Fibroblast of villous mesenchyme (primary cell): ENCODE data around the gene HKDC1. TPM values are rescaled to one million over a fixed set of nuclear protein-coding genes. Genes with fewer than 3 reads are reported as not detected.
A peak's percentile ranks its signal among the peaks of the same experiment; 100 is the strongest.

Experiments used
- DNase-seq: peaks from one replicate; pipeline ENCODE4 v3.0.0-alpha.2; 2010; ENCODE audit warnings: low read depth
- H3K4me3 ChIP-seq: 2 replicates; pipeline ENCODE4 v1.5.1; 2011; ENCODE audit warnings: low read depth, mild to moderate bottlenecking, low read length
- total RNA-seq: library from RNA; depleted of rRNA; stranded (reverse); fragments of >200 nt; gene quantifications from 2 replicates; pipeline ENCODE4 v1.2.3, GENCODE V29; 2012
- TF ChIP-seq, protein P1 (sequence below): IDR thresholded peaks from 2 replicates; pipeline ENCODE4 v1.5.1; 2012; ENCODE audit warnings: low read depth, mild to moderate bottlenecking, low read length; ENCODE audit not compliant: insufficient read depth

HKDC1 gene
- total RNA-seq, 1 donor, result 0.43 TPM

GRCh38 chr10:69241575-69241974, 21.4 kb downstream of the HKDC1 start:
- DNase-seq, result peak; percentile 40
- H3K4me3 ChIP-seq, result no peak overlapping the region
- TF ChIP-seq, protein P1, sequence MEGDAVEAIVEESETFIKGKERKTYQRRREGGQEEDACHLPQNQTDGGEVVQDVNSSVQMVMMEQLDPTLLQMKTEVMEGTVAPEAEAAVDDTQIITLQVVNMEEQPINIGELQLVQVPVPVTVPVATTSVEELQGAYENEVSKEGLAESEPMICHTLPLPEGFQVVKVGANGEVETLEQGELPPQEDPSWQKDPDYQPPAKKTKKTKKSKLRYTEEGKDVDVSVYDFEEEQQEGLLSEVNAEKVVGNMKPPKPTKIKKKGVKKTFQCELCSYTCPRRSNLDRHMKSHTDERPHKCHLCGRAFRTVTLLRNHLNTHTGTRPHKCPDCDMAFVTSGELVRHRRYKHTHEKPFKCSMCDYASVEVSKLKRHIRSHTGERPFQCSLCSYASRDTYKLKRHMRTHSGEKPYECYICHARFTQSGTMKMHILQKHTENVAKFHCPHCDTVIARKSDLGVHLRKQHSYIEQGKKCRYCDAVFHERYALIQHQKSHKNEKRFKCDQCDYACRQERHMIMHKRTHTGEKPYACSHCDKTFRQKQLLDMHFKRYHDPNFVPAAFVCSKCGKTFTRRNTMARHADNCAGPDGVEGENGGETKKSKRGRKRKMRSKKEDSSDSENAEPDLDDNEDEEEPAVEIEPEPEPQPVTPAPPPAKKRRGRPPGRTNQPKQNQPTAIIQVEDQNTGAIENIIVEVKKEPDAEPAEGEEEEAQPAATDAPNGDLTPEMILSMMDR, result no peak

GRCh38 chr10:69242040-69242851, 22.1 kb downstream of the HKDC1 start:
- no peak for DNase-seq
- TF ChIP-seq, protein P1, result no peak
- H3K4me3 ChIP-seq, result no peak overlapping the region

GRCh38 chr10:69242852-69243212, 22.7 kb downstream of the HKDC1 start:
- TF ChIP-seq, protein P1, result no peak
- no peak for DNase-seq
- no peak overlapping the region for H3K4me3 ChIP-seq

- no peak overlapping the region for H3K4me3 ChIP-seq
Measured at GRCh38 chr10:69243817-69244216, 23.7 kb downstream of the HKDC1 start.

GRCh38 chr10:69246036-69246435, 25.9 kb downstream of the HKDC1 start:
- DNase-seq, result no peak
- H3K4me3 ChIP-seq, result no peak overlapping the region
- TF ChIP-seq, protein P1, result no peak

More at GRCh38 chr10:69243817-69244216, 23.7 kb downstream of the HKDC1 start:
- TF ChIP-seq, protein P1, result no peak
- no peak for DNase-seq

DNA sequence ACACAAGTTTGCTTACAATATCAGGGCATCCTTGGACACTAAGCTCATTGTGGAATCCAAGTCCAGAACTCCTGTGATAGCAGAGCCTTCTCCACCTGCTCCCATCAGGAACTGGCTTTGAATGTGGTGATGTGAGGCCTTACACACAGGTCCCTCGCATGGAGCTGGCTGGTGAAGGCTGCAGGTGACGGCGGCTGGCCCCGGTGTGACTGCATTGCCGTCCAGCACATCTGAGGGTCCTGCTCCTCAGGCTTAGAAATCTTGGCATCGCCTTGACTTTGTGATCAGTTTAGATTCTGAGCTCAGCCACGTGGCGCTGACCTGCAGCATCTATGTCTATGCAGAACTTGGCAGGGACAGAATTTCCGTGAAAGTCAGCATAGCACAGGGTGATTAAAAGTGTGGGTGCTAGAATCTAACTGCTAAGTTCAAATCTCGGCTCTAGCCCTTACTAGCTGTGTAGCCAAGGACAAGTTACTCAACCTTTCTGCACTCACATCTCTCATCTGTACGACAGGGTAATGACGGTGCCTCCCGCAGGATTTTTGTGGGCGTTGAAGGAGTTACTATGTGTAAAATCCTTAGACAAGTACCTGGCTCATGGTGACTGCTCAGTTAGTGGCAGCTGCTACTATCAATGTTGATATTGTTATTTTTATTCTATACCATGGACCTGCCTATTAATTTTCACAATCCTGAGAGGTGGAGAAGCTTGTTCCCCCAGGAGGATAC, 26.6 kb downstream of the HKDC1 start:
- TF ChIP-seq, protein P1, result no peak
- H3K4me3 ChIP-seq, result no peak overlapping the region
- DNase-seq, result no peak
